Daoy (cell line): ENCODE data around the gene ITPR1. TPM values are rescaled to one million over a fixed set of nuclear protein-coding genes. Genes with fewer than 3 reads are reported as not detected.
"Not testable (repeated sequence)": the region's sequence is repeated elsewhere in the genome, so short reads cannot be mapped to it uniquely, and the experiment has no call there.

Source experiments
- DNase-seq: peaks from one replicate; pipeline ENCODE4 v3.0.0-alpha.2; 2015; ENCODE audit warnings: low read depth
- total RNA-seq: library from RNA; depleted of rRNA; stranded (reverse); fragments of >200 nt; shearing (Covaris generic); gene quantifications from 2 replicates; pipeline ENCODE4 v1.2.3, GENCODE V29; 2014

Gene ITPR1
- total RNA-seq, 1 experiment from 2014 or later = 9.8 TPM

GRCh38 chr3:4756855-4757574 lies 263.9 kb downstream of the ITPR1 start:
- DNase-seq = no peak

- no peak for DNase-seq
Observed at GRCh38 chr3:4757575-4758248, 264.6 kb downstream of the ITPR1 start.

GRCh38 chr3:4758249-4758860 lies 265.2 kb downstream of the ITPR1 start:
- DNase-seq = no peak

GRCh38 chr3:4758957-4759656 lies 266.0 kb downstream of the ITPR1 start:
- DNase-seq = no peak

- no peak for DNase-seq
Observed at GRCh38 chr3:4759689-4760312, 266.7 kb downstream of the ITPR1 start.

- DNase-seq = no peak
Observed at GRCh38 chr3:4761759-4762158, 268.6 kb downstream of the ITPR1 start.

- DNase-seq = not testable (repeated sequence)
Observed at GRCh38 chr3:4762481-4763230, 269.5 kb downstream of the ITPR1 start.

GRCh38 chr3:4763604-4764247 lies 270.6 kb downstream of the ITPR1 start:
- no peak for DNase-seq

- no peak for DNase-seq
Observed at GRCh38 chr3:4765212-4765611, 272.1 kb downstream of the ITPR1 start.

- no peak for DNase-seq
Observed at GRCh38 chr3:4766263-4766662, 273.1 kb downstream of the ITPR1 start.

GRCh38 chr3:4766716-4767499 lies 273.8 kb downstream of the ITPR1 start:
- no peak for DNase-seq

- DNase-seq = no peak
Observed at GRCh38 chr3:4768021-4768420, 274.9 kb downstream of the ITPR1 start.

GRCh38 chr3:4768521-4768920 lies 275.4 kb downstream of the ITPR1 start:
- DNase-seq = no peak

- DNase-seq = no peak
Observed at GRCh38 chr3:4770561-4770960, 277.4 kb downstream of the ITPR1 start.

GRCh38 chr3:4771243-4771642 lies 278.1 kb downstream of the ITPR1 start:
- no peak for DNase-seq

GRCh38 chr3:4772171-4772804 lies 279.1 kb downstream of the ITPR1 start:
- DNase-seq = no peak

- no peak for DNase-seq
Observed at GRCh38 chr3:4772858-4773257, 279.7 kb downstream of the ITPR1 start.

GRCh38 chr3:4773583-4773982 lies 280.4 kb downstream of the ITPR1 start:
- DNase-seq = no peak

- no peak for DNase-seq
Observed at GRCh38 chr3:4774531-4774930, 281.4 kb downstream of the ITPR1 start.
